GM12864 (cell line): ENCODE results near the gene KRTAP12-4.
"Not testable (repeated sequence)": the region's sequence is repeated elsewhere in the genome, so short reads cannot be mapped to it uniquely, and the experiment has no call there.

Experiments used
- DNase-seq: peaks from one replicate; pipeline ENCODE4 v3.0.0-alpha.2; 2011; ENCODE audit warnings: low read depth
- H3K4me3 ChIP-seq: 2 replicates; pipeline ENCODE4 v1.5.1; 2011; ENCODE audit warnings: mild to moderate bottlenecking, low read depth, low read length, control low read depth
- TF ChIP-seq, protein P1 (sequence below): IDR thresholded peaks from 2 replicates; pipeline ENCODE4 v1.5.1; 2011; ENCODE audit warnings: low read depth, mild to moderate bottlenecking, moderate library complexity, low read length, control low read depth, inconsistent platforms; ENCODE audit errors: missing control alignments

The KRTAP12-4 gene

DNA sequence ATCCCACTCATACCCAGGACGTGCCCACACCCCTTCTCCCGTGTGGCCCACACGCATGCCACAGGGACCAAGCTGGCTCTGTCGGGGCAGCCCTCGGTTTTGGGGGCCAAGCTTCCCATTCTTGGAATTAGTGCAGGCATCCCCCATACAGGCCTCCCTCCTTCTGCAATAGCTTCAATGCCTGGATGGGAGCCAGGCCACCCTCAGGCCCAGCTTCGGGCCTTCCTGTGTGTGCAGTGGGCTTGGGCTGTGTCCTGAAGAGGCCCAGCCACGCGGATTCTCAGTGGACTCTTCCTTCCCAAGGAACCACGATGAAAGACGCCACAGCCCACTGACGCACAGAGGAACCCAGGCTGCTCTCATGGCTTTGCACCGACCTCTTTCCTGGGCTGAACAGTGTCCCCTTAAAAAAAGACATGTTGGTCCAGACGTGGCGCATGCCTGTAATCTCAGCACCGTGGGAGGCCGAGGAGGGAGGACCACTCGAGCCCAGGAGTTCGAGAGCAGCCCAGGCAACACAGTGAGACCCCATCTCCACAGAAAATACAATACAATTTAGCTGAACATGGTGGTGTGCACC lies 4.8 kb downstream of the KRTAP12-4 start:
- DNase-seq: no peak
- no peak overlapping the region for H3K4me3 ChIP-seq
- TF ChIP-seq, protein P1, sequence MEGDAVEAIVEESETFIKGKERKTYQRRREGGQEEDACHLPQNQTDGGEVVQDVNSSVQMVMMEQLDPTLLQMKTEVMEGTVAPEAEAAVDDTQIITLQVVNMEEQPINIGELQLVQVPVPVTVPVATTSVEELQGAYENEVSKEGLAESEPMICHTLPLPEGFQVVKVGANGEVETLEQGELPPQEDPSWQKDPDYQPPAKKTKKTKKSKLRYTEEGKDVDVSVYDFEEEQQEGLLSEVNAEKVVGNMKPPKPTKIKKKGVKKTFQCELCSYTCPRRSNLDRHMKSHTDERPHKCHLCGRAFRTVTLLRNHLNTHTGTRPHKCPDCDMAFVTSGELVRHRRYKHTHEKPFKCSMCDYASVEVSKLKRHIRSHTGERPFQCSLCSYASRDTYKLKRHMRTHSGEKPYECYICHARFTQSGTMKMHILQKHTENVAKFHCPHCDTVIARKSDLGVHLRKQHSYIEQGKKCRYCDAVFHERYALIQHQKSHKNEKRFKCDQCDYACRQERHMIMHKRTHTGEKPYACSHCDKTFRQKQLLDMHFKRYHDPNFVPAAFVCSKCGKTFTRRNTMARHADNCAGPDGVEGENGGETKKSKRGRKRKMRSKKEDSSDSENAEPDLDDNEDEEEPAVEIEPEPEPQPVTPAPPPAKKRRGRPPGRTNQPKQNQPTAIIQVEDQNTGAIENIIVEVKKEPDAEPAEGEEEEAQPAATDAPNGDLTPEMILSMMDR: no peak

DNA sequence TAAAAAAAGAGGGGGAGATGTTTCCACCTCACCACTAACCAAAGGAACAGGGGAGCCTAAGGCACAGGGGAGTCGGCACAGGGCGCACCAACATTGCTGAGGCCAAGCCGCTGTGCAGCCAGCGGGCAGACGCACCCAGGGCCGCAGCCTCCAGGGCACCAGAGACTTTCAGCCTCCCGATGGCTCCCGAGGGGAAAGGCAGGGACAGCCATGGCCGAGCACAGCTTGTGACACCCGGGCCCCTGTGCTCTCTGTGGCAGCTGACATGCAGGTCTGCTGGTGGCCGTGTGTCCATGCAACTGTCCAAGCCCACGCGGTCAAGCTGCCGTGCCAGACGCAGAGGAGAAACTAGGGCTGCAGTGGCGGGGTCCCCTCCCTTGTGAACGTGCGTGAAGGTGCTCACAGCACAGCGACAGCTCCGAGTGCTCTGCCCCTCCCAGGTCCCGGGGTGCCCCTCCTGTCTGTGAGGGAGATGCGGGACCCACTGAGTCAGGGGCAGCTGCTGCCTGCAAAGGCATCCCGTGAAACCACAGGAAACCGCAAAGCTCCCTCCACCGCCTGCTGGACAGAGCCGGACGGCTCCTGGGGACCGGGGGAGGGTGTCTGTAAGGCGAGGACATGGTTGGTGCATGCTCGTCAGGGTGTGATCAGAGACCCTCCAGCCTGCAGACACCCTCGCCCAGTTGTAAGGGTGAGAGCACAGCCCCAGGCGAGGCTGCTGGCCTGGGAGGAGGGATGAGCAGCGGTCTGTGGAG lies 5.7 kb downstream of the KRTAP12-4 start:
- H3K4me3 ChIP-seq: no peak overlapping the region
- TF ChIP-seq, protein P1: no peak
- no peak for DNase-seq

DNA sequence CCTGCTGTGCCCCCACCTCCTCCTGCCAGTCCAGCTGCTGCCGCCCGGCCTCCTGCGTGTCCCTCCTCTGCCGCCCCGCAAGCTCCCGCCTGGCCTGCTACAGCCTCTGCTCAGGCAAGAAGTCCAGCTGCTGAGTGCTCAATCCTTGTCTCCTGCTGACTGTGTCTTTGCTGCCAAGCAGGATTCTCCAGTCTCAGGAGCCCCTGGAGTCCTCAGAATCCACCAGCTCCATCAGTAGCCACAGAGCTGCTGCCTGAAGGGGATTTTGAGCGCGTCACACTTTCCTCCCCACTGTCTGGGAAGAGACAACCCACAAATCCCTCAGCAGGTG lies 7.3 kb downstream of the KRTAP12-4 start:
- TF ChIP-seq, protein P1: no peak
- no peak overlapping the region for H3K4me3 ChIP-seq
- no peak for DNase-seq

DNA sequence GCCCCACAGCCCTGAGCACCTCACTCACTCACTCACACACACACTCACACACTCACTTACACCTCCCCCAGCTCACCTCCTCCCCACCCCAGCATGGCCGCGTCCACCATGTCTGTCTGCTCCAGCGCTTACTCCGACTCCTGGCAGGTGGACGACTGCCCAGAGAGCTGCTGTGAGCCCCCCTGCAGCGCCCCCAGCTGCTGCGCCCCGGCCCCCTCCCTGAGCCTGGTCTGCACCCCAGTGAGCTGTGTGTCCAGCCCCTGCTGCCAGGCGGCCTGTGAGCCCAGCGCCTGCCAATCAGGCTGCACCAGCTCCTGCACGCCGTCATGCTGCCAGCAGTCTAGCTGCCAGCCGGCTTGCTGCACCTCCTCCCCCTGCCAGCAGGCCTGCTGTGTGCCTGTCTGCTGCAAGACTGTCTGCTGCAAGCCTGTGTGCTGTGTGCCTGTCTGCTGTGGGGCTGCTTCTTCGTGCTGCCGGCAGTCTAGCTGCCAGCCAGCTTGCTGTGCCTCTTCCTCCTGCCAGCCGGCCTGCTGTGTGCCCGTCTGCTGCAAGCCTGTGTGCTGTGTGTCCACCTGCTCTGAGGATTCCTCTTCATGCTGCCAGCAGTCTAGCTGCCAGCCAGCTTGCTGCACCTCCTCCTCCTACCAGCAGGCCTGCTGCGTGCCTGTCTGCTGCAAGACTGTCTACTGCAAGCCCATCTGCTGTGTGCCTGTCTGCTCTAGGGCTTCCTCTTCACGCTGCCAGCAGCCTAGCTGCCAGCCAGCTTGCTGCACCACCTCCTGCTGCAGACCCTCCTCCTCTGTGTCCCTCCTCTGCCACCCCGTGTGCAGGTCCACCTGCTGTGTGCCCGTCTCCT lies 7.9 kb downstream of the KRTAP12-4 start, which contains the start of gene KRTAP10-11:
Gene KRTAP10-11 (plus strand): TSS at position 49 of the 856 bp plus-strand sequence. CDS start 45 bp downstream, at position 94.
- not testable (repeated sequence) for DNase-seq, H3K4me3 ChIP-seq

DNA sequence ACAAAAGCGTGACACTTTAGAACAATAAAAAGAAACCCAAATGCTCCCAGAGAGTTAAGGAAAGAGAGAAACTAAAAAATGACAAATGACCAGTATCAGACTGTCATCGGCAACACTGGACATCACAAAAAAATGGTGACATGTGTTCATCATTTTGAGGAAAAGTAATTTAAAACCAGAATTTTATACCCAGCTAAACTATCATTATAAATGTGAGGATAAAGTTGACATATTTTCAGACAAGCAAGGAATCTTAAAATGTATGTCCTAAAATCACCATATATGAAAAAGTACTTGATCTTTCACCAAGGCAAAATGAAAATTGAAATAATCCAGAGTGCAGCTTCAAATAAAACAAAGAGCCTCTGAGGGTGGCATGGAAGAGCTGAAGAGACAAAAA lies 9.6 kb downstream of the KRTAP12-4 start:
- TF ChIP-seq, protein P1: no peak
- DNase-seq: no peak
- no peak overlapping the region for H3K4me3 ChIP-seq

DNA sequence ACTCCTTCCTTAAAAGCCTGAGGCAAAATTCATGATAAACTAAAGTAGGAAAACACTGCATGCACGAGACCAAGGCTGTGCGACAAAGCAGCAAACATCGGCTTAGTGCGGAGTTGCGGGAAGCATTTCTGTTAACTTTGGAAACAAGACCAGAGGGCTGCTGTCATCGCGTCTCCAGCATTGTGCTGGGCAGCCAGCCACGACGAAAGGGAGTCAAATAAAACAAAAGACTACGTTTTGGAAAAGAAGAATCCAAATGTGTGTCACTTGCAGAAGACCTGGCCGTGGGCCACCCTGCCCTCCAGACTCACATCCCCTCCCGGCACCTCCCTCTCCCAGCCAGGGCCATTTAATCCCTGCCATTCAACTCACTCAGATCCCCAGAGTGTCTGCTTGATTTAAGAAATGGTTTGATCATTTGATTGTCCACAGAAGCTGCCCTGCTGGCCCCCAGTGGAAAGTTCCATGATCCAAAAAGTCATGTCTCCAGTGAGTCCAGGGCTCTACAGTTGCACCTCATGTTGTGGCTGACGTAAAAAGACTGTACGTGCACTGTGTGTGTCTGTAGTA lies 10.6 kb downstream of the KRTAP12-4 start:
- no peak for DNase-seq
- TF ChIP-seq, protein P1: no peak

DNA sequence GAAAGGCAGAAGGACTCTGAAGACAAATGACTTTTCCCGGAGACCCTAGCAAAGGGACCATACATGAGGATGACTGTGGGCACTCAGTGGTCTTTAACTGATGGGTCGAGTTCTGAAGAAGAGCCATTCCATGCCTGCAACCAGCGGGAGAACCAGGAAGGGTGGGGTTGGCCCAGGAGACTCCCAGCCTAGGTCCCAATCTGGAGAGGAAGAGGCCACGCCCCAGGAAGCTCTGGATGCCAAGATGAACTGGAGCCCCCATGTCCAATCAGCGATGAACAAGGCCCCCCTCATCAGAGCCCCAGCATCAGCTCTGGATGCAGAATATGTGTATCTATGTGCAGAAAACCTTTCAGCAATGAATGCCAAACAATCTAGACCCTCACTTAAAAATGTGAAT lies 13.7 kb downstream of the KRTAP12-4 start:
- H3K4me3 ChIP-seq: no peak overlapping the region
- DNase-seq: no peak
- TF ChIP-seq, protein P1: no peak

More for the DNA sequence above, 10.6 kb downstream of the KRTAP12-4 start:
- H3K4me3 ChIP-seq: no peak overlapping the region
